Measurements from ENCODE around the gene MEF2A.

MEF2A gene

GRCh38 chr15:99703603-99704443 is 138.0 kb downstream of the MEF2A start:
- DNase-seq (ENCODE audit: low read depth in 3 of 3) = no peak

- no peak for DNase-seq (ENCODE audit: low read depth in 3 of 3)
Observed at GRCh38 chr15:99704444-99704838, 138.7 kb downstream of the MEF2A start.

- DNase-seq (ENCODE audit: low read depth in 3 of 3) = no peak
Observed at GRCh38 chr15:99706557-99707303, 140.9 kb downstream of the MEF2A start.

DNA sequence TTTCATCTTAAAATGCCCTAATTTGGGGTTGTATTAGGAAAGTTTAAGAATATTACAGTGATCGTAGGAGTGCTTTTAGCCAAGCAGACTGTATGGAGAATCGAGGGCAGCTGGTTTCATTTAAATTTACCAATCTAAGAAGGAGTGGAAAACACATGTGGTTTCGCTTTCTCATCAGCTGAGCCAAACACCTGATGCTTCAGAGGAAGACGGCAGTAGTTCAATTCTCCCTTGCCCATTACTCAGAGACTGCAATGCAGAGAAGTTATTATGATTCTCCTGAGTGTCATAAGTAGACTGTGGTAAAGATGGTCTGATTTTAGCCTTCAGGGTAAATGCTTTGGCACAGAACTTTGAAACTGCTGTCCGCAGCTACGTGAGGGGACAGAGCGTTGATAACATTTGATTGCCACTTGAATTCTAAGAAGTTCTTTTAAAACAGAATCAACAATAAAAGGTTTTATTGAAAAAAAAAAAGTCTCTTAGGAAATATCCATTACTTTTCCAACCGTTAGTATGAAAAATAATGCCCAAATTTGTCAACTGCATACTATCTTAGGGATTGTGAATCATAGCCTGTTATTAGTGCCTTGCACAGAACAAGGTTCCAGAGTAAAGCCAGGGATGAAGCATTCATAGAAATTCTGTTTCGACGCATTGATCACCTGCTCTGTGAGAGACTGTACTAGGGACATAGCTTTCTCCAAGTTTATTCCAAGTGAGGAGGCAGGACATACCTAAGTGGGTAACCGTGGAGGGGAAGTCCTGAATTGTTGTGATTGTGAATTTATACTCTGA is 141.9 kb downstream of the MEF2A start:
- DNase-seq (ENCODE audit: low read depth in 3 of 3) = no peak

DNA sequence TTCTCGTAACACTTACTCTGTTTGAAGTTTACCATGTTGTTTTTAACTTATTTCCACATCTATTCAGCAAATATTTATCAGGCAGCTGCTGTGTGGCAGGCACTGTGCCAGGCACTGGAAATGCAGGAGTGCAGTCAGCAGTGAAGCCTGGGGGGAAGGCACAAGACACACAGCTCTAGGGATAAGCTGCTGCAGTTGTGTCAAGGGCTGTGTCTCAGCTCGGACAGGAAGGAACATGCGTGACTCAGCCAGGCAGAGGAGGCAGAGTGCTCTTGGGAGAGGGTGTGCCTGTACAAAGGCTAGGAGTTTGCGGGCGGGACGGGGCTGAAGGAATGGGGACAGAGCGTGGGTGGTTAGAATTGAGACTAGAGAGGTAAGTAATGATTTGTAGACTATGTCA is 142.8 kb downstream of the MEF2A start:
- no peak for DNase-seq (ENCODE audit: low read depth in 3 of 3)

DNA sequence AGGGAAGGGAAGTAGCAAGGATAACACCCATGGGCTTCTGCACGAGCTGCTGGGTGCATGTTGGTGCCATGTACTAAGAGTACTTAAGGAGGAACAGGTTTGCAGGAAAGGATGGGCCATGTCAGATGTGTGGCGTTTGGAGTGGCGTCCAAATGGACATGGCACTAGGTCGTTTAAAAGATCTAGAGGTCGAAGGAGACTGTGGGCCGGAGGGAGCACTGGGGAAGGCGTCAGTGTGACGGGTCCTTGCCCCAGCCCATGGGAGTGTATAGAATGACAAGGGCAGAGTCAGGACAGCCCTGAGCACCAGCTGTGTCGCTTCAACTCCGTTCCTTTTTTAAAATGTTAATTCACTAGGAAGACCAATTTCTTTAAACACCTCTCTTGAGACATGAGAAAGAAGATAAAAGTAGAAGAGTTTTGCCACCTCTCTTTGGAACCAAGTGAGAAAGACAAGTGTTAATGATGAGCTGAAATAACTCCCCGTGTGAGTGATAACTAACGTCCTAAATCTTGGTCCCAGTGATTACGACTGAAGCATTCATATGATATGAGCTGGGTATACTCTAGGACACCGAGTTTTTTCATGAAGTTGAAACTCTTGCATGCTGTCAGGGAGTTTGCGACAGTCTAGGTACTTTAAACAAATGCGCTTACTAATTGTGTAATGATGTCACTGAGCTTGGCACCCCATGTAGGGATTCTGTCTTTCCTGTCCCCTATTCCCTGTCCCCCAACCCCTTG is 143.6 kb downstream of the MEF2A start:
- DNase-seq (ENCODE audit: low read depth in 3 of 3) = no peak

DNA sequence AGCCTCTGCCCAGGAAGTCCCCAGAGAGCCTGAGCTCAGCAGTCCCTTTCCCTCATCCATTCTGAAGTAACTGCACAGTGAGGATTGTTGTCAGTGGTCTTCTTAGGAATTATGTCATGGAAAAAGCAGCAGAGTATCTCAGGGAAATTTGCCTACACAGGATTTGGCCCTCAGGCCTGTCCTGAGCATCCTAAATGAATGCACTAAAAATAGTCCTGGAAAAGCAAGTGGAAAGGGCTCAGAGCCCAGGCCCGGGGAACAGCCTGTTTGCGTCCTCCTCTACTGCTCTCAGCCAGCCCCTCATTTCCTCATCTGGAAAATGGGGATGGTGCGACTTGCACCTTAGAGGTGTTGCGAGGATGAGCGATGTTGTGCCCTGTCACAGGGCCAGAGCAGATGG is 145.8 kb downstream of the MEF2A start:
- DNase-seq (ENCODE audit: low read depth in 3 of 3) = no peak

GRCh38 chr15:99712415-99712814 is 146.6 kb downstream of the MEF2A start:
- no peak for DNase-seq (ENCODE audit: low read depth in 3 of 3)

- no peak for DNase-seq (ENCODE audit: low read depth in 3 of 3)
Observed at GRCh38 chr15:99716540-99717095, 150.8 kb downstream of the MEF2A start.

- DNase-seq (ENCODE audit: low read depth in 3 of 3) = no peak
Observed at GRCh38 chr15:99717161-99718009, 151.6 kb downstream of the MEF2A start.

DNA sequence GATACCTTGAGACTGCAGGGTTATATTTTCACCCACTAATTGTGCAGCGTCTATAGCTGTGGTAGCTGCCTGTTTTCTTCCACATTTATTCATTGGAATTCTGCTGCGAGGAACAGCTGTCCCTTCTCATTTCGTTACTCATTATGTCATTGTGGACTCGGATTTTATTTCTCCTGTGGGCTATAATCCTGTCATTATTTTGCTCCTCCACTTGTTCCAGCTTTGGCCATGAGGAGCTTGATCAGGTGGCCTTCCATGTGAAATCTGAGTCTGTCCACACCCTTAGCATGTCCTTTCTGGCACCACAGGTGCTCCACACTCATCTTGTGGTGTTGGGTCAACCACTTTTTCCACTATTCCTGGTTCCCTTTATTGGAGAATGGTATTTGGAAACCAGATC is 152.6 kb downstream of the MEF2A start:
- no peak for DNase-seq (ENCODE audit: low read depth in 3 of 3)

DNA sequence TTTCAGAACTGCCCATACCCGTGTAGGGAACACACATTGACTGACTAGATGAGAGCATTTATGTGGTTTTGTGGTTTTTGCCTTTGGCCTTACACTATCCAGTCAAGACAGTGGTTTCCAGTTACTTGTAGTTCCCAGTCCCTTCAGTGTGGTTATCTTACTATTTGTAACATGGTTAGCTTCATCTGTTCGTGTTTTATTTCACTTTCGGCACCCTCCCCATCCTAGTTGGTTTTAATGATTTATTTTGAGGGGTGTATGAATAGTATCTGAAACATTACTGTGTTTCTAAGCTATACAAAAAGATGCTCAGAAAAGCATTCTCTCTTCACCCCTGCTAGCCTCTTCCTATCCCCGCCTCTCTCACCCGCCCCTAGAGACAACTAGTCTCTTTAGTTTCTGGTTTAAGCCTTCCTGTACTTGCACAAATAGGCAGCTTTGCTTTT is 153.3 kb downstream of the MEF2A start:
- DNase-seq (ENCODE audit: low read depth in 3 of 3) = no peak

DNA sequence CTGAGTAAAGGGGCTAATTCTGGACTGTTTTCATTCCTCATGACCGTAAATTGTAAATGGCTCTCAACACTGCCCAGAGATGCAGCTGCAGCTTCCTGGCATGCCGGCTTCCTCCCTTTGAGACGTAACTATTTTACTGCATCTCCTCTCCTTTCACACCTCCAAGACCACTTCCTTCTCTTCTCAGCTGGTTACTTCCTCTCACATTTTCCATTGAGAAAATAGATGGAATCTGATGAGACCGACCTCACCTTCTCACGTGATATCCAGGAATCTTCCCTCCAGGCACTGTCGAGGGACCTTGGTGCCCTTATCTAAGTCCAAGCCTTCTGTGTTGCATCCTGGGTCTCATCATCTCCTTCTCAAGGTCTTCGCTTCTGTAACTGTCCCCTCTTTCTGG is 154.7 kb downstream of the MEF2A start:
- no peak for DNase-seq (ENCODE audit: low read depth in 3 of 3)

DNA sequence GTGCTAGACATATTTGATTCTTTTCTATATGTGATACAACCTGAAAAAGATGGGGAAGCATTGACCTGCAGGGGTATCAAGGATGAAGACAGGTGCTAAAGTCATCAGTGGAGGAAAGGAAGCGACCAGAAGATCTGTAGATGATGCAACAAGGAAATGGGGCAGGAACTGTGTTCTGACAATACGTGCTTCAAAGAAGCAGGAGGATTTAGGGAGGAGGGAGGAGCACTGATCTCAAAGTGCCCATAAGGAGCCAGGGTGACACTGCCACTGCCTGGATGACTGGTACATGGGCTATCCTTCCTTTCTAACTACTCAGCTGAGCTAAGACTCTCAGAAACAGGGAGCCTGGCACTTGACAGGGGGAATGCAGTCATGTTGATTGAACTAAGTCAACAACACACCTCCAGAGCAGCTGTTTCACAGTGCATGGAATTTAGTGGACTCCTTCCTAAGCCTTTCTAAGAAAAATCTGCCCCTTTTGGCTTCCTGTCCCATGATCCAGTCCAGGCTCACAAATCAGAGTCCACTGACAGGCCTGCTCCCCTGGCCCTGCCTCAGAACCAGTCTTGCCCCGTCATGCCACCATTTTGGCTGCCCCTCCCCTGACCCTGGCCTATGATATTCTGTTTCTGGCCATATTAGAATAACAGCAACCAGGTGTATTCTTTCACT is 155.5 kb downstream of the MEF2A start:
- no peak for DNase-seq (ENCODE audit: low read depth in 3 of 3)

- DNase-seq (ENCODE audit: low read depth in 3 of 3) = no peak
Observed at GRCh38 chr15:99721896-99722295, 156.1 kb downstream of the MEF2A start.

DNA sequence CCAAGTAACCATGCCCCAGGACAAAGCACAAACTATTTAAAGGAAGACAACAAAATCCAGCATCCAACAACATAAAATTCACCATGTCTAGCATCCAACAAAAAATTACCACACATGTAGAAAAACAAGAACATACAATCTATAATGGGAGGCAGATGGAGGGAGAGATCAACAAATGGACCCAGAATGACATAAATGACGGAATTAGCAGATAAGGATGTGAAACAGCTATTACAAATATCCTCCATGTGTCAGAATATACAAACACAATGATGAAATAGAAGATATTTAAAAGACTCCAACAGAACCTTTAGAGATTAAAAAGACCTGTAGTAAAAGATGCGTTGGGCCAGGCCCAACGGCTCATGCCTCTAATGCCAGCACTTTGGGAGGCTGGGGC is 156.6 kb downstream of the MEF2A start:
- no peak for DNase-seq (ENCODE audit: low read depth in 3 of 3)

- no peak for DNase-seq (ENCODE audit: low read depth in 3 of 3)
Observed at GRCh38 chr15:99726333-99726732, 160.5 kb downstream of the MEF2A start.

DNA sequence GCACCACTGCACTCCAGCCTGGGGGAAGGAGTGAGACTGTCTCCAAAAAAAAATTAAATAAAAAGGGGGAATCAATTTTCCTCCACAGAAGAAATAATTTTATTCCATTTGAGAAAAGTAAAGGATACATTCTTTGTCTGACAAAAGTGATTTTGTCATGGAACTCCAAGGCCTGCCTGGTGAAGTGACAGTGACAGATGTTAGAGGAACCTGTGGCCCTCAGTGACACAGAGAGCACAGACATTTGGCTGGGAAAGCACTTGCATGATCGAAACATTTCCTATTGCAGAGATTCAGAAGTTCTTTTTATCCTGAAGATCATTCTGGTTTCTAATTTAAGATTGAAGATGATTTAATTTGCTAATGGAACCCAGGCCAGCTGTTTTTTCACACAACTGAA is 161.5 kb downstream of the MEF2A start:
- DNase-seq (ENCODE audit: low read depth in 3 of 3) = no peak

DNA sequence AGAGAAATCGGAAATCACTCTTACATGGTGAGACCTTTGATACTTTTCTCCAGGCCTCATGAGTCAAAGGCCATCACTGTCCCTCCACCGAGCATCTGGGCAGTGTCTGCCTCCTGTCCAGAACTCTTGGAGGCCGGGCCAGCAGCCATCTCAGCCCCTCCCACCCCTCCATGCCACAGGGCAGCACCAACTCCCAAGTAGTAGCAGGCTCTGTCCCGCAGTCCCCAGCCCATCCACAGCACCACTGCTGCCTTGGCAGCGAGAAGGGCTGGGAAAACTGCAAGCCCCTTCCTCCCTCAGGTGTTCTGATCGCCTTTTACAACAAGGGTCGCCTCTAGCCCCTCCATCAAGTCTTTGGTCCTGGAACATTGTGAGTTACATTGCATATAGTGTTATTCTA is 161.9 kb downstream of the MEF2A start:
- no peak for DNase-seq (ENCODE audit: low read depth in 3 of 3)

DNA sequence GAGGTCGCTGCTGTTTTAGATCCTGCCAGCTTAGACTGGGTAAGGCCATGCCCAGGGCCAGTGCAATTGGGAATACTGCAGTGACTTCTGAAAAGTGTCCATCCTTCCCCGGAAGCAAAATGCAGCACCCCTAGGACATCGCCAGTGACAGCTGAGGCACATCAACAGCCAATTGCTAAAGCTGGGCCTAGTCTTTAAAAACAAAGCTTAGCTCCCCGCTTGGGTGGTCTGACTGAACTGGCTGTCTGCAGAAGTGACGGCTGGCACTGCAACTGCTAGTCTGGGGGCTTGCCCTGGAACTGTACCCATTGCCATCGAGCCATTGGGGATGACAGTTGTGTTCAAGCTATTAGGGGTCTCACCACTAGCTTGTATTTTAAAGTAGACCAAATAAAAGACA is 163.1 kb downstream of the MEF2A start:
- DNase-seq (ENCODE audit: low read depth in 3 of 3) = no peak

All from stimulated activated CD4-positive, alpha-beta T cell treated with anti-CD3 and anti-CD28 coated beads, TNF-alpha, amount 100 ng/mL, for 4 hours (primary cell).